ENCODE measurements around the gene CRYBG3. TPM values are rescaled to one million over a fixed set of nuclear protein-coding genes. Genes with fewer than 3 reads are reported as not detected.

Gene CRYBG3
- total RNA-seq, 4 donors from 2014 or later = 17.4 to 41.5 (median 38.1) TPM

- peak overlapping the region; percentile 60 to 68 for H3K27ac ChIP-seq
- no peak for DNase-seq
- H3K36me3 ChIP-seq = no peaks in the 10 kb centered on the region
- H3K27me3 ChIP-seq = no peaks in the 10 kb centered on the region
- no peaks in the 10 kb centered on the region for H3K4me1 ChIP-seq
- TF ChIP-seq CTCF (IDR thresholded peaks at IDR 0.05) (no peak), POLR2A (IDR thresholded peaks at IDR 0.05) (no peak)
- no peaks in the 10 kb centered on the region for H3K9me3 ChIP-seq
- no peak overlapping the region for H3K4me3 ChIP-seq
- intact Hi-C loops (cut with DNase I; ENCODE audit: low total_unique reads) = no loop called here
These were observed 49.4 kb downstream of the CRYBG3 start for GRCh38 chr3:97871186-97871585.

DNA sequence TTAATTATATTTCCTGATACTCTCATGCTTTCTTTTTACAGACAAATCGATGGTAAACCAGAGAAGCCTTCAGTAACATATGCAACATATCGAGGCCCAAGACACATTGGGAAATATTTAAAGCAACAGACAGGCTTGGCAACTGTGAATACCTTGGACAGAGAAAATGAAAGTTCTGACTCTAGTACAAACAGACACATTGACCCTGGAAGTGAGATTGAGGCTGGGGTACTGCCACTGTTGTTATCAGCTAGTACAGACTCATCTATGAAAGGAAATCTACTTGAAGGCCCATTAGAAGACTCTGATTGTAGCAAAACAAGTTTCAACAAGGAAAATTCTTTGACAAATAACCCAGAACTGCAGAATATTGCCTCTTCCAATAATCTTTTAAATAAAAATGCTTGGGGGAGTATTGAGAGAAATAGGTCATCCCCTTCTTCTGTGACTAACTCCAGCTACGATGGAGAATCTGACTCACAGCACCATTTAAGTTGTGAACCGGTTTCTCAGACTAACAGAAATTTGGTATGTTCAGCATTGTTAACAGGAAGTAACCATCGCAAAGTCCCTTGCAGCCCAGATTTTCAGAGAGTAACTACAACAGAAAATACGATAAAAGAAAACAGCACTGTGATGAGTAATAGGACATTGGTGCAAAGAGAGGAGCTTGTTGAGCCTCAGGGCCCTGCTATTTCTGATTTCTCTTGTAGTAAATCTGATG is 50.2 kb downstream of the CRYBG3 start:
- H3K4me1 ChIP-seq = no peaks in the 10 kb centered on the region
- intact Hi-C loops (cut with DNase I; ENCODE audit: low total_unique reads) = no loop called here
- H3K36me3 ChIP-seq = no peaks in the 10 kb centered on the region
- H3K27ac ChIP-seq = peak overlapping the region; percentile 60 to 68
- no peaks in the 10 kb centered on the region for H3K9me3 ChIP-seq
- TF ChIP-seq POLR2A (IDR thresholded peaks at IDR 0.05) = no peak
- no peak for TF ChIP-seq CTCF (IDR thresholded peaks at IDR 0.05)
- DNase-seq = peak; percentile 17 to 23
- no peak overlapping the region for H3K4me3 ChIP-seq
- no peaks in the 10 kb centered on the region for H3K27me3 ChIP-seq

DNA sequence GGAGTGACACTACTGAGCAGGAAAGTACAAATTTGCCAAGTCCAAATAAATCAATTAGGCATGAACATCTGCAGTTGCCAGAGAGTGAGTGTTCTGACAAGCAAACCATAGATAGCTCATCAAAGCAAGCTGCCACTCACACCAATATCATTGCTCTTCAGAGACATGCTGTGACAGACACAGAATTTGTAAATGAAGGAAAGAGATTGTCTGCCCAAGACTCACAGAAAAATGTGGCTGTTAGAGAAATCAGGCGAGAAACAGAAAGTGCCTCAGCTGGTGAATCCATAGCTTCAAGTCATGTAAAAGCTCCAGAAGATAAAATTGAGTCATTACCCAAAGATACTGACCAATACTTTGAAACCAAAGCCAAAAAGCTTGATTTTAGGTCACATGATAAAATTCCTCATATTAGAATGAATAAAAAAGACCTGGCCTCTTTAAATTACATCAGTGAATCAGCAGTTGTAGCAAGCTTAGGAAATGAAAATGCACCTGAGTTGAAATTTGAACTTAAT is 50.8 kb downstream of the CRYBG3 start:
- H3K4me3 ChIP-seq = no peak overlapping the region
- no peak for DNase-seq
- H3K27me3 ChIP-seq = no peaks in the 10 kb centered on the region
- intact Hi-C loops (cut with DNase I; ENCODE audit: low total_unique reads) = no loop called here
- no peaks in the 10 kb centered on the region for H3K4me1 ChIP-seq
- TF ChIP-seq POLR2A (IDR thresholded peaks at IDR 0.05) (no peak), CTCF (IDR thresholded peaks at IDR 0.05) (no peak)
- peak overlapping the region; percentile 48 to 57 for H3K27ac ChIP-seq
- H3K9me3 ChIP-seq = no peaks in the 10 kb centered on the region
- H3K36me3 ChIP-seq = no peaks in the 10 kb centered on the region

GRCh38 chr3:97880267-97880666 is 58.5 kb downstream of the CRYBG3 start:
- Histone ChIP-seq H3K4me1 (no peaks in the 10 kb centered on the region), H3K36me3 (no peaks in the 10 kb centered on the region), H3K27me3 (no peaks in the 10 kb centered on the region), H3K4me3 (no peak overlapping the region), H3K9me3 (no peaks in the 10 kb centered on the region), H3K27ac (no peak overlapping the region)
- no peak for DNase-seq
- TF ChIP-seq POLR2A (IDR thresholded peaks at IDR 0.05) = no peak
- intact Hi-C loops (cut with DNase I; ENCODE audit: low total_unique reads) = no loop called here

DNA sequence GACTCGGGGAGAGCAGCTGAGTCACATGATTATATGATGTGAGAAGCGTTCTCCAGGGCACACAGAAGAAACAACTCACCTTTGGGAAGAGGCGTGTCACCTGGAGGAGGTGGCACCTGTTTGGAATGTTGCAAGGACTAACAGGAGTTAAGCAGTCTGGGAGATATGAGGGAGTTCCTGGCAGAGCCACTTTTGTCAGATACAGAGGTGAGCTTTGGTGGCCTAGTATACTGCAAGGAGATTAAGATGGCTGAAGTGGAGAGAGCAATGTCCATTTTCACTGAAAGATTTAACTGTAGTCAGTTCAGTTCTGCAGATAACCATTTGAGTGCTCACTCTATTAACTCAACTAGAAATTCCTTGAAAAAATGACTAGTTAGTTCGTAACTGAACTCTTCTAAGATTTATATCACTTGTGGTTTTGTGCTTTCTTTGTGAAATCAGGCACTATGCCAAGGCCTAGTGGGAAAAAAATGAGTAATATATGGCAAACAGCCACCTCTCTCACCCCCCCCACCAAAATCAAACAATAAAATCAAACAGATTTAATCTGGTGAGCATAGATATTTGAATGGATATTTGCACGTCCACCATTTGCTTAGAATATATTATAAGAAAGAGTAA is 61.3 kb downstream of the CRYBG3 start:
- H3K27me3 ChIP-seq = no peaks in the 10 kb centered on the region
- no peaks in the 10 kb centered on the region for H3K36me3 ChIP-seq
- no peaks in the 10 kb centered on the region for H3K9me3 ChIP-seq
- intact Hi-C loops (cut with DNase I; ENCODE audit: low total_unique reads) = no loop called here
- no peak overlapping the region for H3K4me3 ChIP-seq
- no peak for DNase-seq
- no peaks in the 10 kb centered on the region for H3K4me1 ChIP-seq
- peak overlapping the region in 1 of 2 donors; percentile 15 for H3K27ac ChIP-seq
- TF ChIP-seq CTCF (IDR thresholded peaks at IDR 0.05) = no peak
- no peak for TF ChIP-seq POLR2A (IDR thresholded peaks at IDR 0.05)
